Measurements from ENCODE around the gene TWF1.

DNA sequence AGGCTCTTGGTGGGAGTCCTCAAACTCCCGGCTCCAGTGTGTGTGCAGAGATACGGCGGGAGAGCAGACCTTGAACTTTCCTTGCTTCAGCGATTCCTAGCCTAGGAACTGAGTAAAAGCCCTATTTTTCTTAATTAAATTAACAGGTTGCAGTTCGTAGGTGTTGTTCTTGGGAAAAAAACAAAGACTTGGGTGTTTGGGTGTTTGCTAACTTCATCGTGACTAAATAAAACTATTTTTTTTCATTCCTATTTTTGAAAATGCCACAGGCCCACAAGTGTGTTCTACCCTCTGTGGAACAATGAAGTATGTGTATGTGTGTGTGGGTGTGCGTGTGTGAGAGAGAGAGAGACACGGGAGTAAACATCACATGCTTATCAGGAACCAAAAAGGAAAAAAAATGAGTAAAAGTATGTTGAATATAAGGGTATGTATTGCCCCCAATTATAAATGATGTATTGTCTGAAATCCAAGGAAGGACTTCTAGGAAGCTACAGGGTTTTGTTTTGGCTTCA lies 30.4 kb upstream of the TWF1 start:
- TF ChIP-seq, protein P1, sequence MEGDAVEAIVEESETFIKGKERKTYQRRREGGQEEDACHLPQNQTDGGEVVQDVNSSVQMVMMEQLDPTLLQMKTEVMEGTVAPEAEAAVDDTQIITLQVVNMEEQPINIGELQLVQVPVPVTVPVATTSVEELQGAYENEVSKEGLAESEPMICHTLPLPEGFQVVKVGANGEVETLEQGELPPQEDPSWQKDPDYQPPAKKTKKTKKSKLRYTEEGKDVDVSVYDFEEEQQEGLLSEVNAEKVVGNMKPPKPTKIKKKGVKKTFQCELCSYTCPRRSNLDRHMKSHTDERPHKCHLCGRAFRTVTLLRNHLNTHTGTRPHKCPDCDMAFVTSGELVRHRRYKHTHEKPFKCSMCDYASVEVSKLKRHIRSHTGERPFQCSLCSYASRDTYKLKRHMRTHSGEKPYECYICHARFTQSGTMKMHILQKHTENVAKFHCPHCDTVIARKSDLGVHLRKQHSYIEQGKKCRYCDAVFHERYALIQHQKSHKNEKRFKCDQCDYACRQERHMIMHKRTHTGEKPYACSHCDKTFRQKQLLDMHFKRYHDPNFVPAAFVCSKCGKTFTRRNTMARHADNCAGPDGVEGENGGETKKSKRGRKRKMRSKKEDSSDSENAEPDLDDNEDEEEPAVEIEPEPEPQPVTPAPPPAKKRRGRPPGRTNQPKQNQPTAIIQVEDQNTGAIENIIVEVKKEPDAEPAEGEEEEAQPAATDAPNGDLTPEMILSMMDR (conservative IDR thresholded peaks at IDR 0.05): no peak
- TF ChIP-seq ZFX (IDR thresholded peaks at IDR 0.05): no peak

All from C4-2B (cell line).